Measurements from ENCODE around the gene ALS2CL. TPM values are rescaled to one million over a fixed set of nuclear protein-coding genes. Genes with fewer than 3 reads are reported as not detected.
A peak's percentile ranks its signal among the peaks of the same experiment; 100 is the strongest.

The ALS2CL gene
- total and polyA plus RNA-seq, 8 donors: 7.8 to 61.1 (median 14.2) TPM

DNA sequence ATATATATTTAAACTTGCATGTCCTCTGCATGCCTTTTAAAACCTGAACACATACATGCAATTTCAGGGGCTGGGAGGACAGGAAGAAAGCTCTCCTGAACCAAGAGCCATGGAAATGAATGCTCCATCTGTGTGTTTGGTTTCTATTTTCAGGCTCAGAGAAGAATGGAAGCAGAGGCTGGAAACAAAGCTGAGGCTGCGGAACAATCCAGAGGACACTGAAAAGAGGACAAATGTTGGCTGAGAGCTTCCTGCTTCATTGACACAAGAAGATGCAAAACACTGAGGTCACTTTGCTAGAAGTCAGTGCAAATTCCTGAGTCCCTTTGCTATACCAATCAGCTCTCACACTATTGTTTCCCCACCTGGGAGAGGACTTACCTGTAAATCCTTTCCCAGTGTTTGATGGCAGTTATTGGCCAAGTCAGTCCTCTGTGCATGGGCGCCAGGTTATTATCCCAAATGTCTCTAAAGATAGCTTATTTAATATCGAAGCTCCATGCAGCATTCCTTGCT, 68.4 kb downstream of the ALS2CL start:
- WGBS, 2 donors: 74 to 81% methylated on average over 3 of the region's 3 CpGs
- DNase-seq (no peak), ATAC-seq (no peak), FAIRE-seq (no peak)
- Histone ChIP-seq H3K36me3 (no peaks in the 10 kb centered on the region), H3K4me1 (peaks cover 0 to 1% (median 0%) of the 10 kb centered on the region in 3 donors), H3K9me3 (no peaks in the 10 kb centered on the region), H3K4me3 (no peak overlapping the region), H3K27me3 (no peaks in the 10 kb centered on the region), H3K27ac (no peak overlapping the region)
- TF ChIP-seq CTCF (IDR thresholded peaks at IDR 0.05): no peak
- intact Hi-C loops (cut with DNase I): loop anchor here in 1 of 3 donors (5.0 to 10.0 kb wide), 2 partner anchors 120 to 143 kb away; no protein-coding TSS in a partner anchor

DNA sequence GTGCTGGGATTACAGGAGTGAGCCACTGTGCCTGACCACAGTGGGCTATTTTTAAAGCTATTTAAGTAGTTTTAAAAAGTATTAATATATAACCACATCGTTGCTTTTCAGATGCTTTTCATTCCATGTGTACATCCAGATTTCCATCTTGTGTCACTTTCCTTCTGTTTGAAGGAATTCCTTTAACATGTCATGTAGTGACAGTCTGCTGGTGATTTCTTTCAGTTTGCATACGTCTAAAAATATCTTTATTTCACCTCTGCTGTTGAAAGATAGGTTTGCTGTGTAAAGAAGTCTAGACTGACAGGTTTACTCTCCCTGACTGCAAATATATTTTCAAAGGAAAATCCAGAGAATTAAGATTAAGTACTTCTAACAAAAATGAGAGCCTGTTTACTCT, 68.9 kb downstream of the ALS2CL start:
- ATAC-seq (no peak), DNase-seq (no peak), FAIRE-seq (no peak)
- Histone ChIP-seq H3K4me1 (no peaks in the 10 kb centered on the region), H3K27me3 (no peaks in the 10 kb centered on the region), H3K36me3 (no peaks in the 10 kb centered on the region), H3K27ac (no peak overlapping the region), H3K4me3 (no peak overlapping the region), H3K9me3 (no peaks in the 10 kb centered on the region)
- 33 to 34% methylated on average over 2 of the region's 2 CpGs for WGBS, 2 donors
- no peak for TF ChIP-seq CTCF (IDR thresholded peaks at IDR 0.05)
- intact Hi-C loops (cut with DNase I): loop anchor here in 1 of 3 donors (10.0 kb wide), 1 partner anchor 120 kb away; no protein-coding TSS in a partner anchor

- TF ChIP-seq CTCF (IDR thresholded peaks at IDR 0.05): no peak
- 49 to 55% methylated on average over 8 of the region's 8 CpGs for WGBS, 2 donors
- Histone ChIP-seq H3K4me3 (no peak overlapping the region), H3K27ac (no peak overlapping the region), H3K9me3 (no peaks in the 10 kb centered on the region), H3K36me3 (no peaks in the 10 kb centered on the region), H3K27me3 (peaks cover 0 to 4% (median 0%) of the 10 kb centered on the region in 4 donors), H3K4me1 (no peaks in the 10 kb centered on the region)
- FAIRE-seq: no peak
- intact Hi-C loops (cut with DNase I): loop anchor here in 1 of 3 donors (10.0 kb wide), 1 partner anchor 115 kb away; no protein-coding TSS in a partner anchor
- peak; percentile 55 to 86 (median 66) for ATAC-seq
- peak in 1 of 6 donors; percentile 50 for DNase-seq
Measured at GRCh38 chr3:46619845-46620778, 73.4 kb downstream of the ALS2CL start.

Other genes starting within 250 kb of the ALS2CL start
- 10 to 100 TPM; 10.5 to 21.0 (median 13.7) TPM for gene LTF, start 228.8 kb downstream of the ALS2CL start, total RNA-seq
- gene LTF, start 228.8 kb downstream of the ALS2CL start, polyA plus RNA-seq: 1 to 10 TPM; 6.9 to 7.0 TPM
- gene RTP3, start 195.7 kb downstream of the ALS2CL start, total RNA-seq: not detected
- gene RTP3, start 195.7 kb downstream of the ALS2CL start, polyA plus RNA-seq: not detected
- gene LRRC2, start 127.4 kb downstream of the ALS2CL start, total RNA-seq: 1 to 10 TPM in 4 of 6 donors, under 1 TPM in 2; 0.61 to 2.2 (median 1.3) TPM
- gene LRRC2, start 127.4 kb downstream of the ALS2CL start, polyA plus RNA-seq: under 1 TPM; 0.46 to 0.85 TPM
- gene FAM240A, start 81.2 kb downstream of the ALS2CL start, total RNA-seq: not detected
- gene FAM240A, start 81.2 kb downstream of the ALS2CL start, polyA plus RNA-seq: not detected
- under 1 TPM in 5 of 6 donors, not detected in 1; 0.08 to 0.31 (median 0.13) TPM for gene TMIE, start 7.7 kb upstream of the ALS2CL start, total RNA-seq
- gene TMIE, start 7.7 kb upstream of the ALS2CL start, polyA plus RNA-seq: under 1 TPM; 0.42 to 0.52 TPM
- gene PRSS50, start 24.2 kb upstream of the ALS2CL start, total RNA-seq: 1 to 10 TPM in 1 of 6 donors, under 1 TPM in 5; 0.28 to 1.0 (median 0.38) TPM
- 1 to 10 TPM in 1 of 2 donors, under 1 TPM in 1; 0.87 to 2.2 TPM for gene PRSS50, start 24.2 kb upstream of the ALS2CL start, polyA plus RNA-seq
- 1 to 10 TPM in 1 of 6 donors, under 1 TPM in 3, not detected in 2; 0.26 to 2.4 (median 0.37) TPM for gene MYL3, start 169.8 kb upstream of the ALS2CL start, total RNA-seq
- 1 to 10 TPM; 1.0 to 2.5 TPM for gene MYL3, start 169.8 kb upstream of the ALS2CL start, polyA plus RNA-seq
- 1 to 10 TPM in 4 of 6 donors, under 1 TPM in 2; 0.49 to 2.9 (median 1.3) TPM for gene PTH1R, start 184.0 kb upstream of the ALS2CL start, total RNA-seq
- 10 to 100 TPM; 32.0 to 34.8 TPM for gene PTH1R, start 184.0 kb upstream of the ALS2CL start, polyA plus RNA-seq

Measured in pancreas (tissue), 10 donors.